GM19372 (cell line): ENCODE data around the gene GNG12.
A peak's percentile ranks its signal among the peaks of the same experiment; 100 is the strongest.

Source experiments
- ATAC-seq: cut with Tn5 transposase; IDR thresholded peaks from one replicate; pipeline ENCODE4 v1.9.1; 2021; ENCODE audit warnings: mild to moderate bottlenecking, low read depth, moderate library complexity; ENCODE audit not compliant: unreplicated experiment

The GNG12 gene

GRCh38 chr1:67686267-67687197 lies 146.7 kb downstream of the GNG12 start:
- peak; percentile 13 for ATAC-seq

- peak; percentile 8 for ATAC-seq
Measured at GRCh38 chr1:67685558-67686266, 147.6 kb downstream of the GNG12 start.

- ATAC-seq, result peak; percentile 84
Measured at GRCh38 chr1:67685067-67685557, 148.2 kb downstream of the GNG12 start, which contains the start of gene GADD45A. Gene GADD45A, plus strand, starts transcription at chr1:67685201. Its CDS starts 294 bp downstream, at chr1:67685495.

- ATAC-seq, result no peak
Measured at GRCh38 chr1:67684526-67685066, 148.7 kb downstream of the GNG12 start.

- ATAC-seq, result no peak
Measured at GRCh38 chr1:67683766-67684525, 149.3 kb downstream of the GNG12 start.

GRCh38 chr1:67683316-67683715 lies 150.0 kb downstream of the GNG12 start:
- ATAC-seq, result no peak

- no peak for ATAC-seq
Measured at GRCh38 chr1:67682659-67683197, 150.5 kb downstream of the GNG12 start.

- ATAC-seq, result no peak
Measured at GRCh38 chr1:67680486-67680885, 152.8 kb downstream of the GNG12 start.

- ATAC-seq, result no peak
Measured at GRCh38 chr1:67679691-67680090, 153.6 kb downstream of the GNG12 start.

GRCh38 chr1:67677930-67678329 lies 155.3 kb downstream of the GNG12 start:
- no peak for ATAC-seq

- no peak for ATAC-seq
Measured at GRCh38 chr1:67677408-67677807, 155.9 kb downstream of the GNG12 start.

- no peak for ATAC-seq
Measured at GRCh38 chr1:67676946-67677345, 156.3 kb downstream of the GNG12 start.

- no peak for ATAC-seq
Measured at GRCh38 chr1:67676287-67676686, 157.0 kb downstream of the GNG12 start.

GRCh38 chr1:67675800-67676199 lies 157.5 kb downstream of the GNG12 start:
- no peak for ATAC-seq

- no peak for ATAC-seq
Measured at GRCh38 chr1:67674260-67675011, 158.8 kb downstream of the GNG12 start.

- no peak for ATAC-seq
Measured at GRCh38 chr1:67673468-67674201, 159.6 kb downstream of the GNG12 start.

- no peak for ATAC-seq
Measured at GRCh38 chr1:67672260-67672803, 160.9 kb downstream of the GNG12 start.

GRCh38 chr1:67668660-67669059 lies 164.6 kb downstream of the GNG12 start:
- no peak for ATAC-seq
